ENCODE measurements around the gene SATL1.

DNA sequence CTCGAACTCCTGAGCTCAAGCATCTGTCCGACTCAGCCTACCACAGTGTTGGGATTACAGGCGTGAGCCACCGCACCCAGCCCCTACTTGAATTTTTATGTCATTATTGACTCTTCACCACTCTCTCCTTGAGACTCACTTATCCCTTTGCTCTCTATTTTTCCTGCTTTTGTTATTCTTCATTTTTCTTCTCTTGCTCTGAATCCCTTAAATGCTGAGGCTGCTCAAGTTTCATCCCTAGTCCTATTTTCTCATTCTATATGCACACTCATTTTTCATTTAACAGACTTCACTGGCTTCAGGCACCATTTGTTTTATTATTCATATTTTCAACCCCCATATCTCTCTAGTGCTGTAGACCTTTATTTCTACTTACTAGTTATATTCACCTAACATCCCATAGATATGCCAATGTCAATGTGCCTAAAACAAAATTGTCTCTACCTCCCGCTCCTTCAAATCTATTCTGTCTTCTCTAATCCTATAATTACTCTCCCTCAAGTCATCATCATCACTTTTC is 154.2 kb downstream of the SATL1 start:
- TF ChIP-seq CTCF (IDR thresholded peaks at IDR 0.05; ENCODE audit: low read depth, low read length), result no peak
- no peak for TF ChIP-seq EZH2phosphoT487 (IDR thresholded peaks at IDR 0.05; ENCODE audit: low read depth)

Data from OCI-LY3 (cell line).